Lung (tissue), 12 donors: ENCODE data around the gene KCTD7. TPM values are rescaled to one million over a fixed set of nuclear protein-coding genes. Genes with fewer than 3 reads are reported as not detected.
"Not testable (repeated sequence)": the region's sequence is repeated elsewhere in the genome, so short reads cannot be mapped to it uniquely, and the experiment has no call there.

Experiments used
- ATAC-seq: fragments of 200-7000 bp; cut with Tn5 transposase; one replicate; pipeline ENCODE4 v1.9.1; 2020; ENCODE audit warnings: moderate number of reproducible peaks; ENCODE audit not compliant: insufficient read depth, low FRiP score
- DNase-seq, 3 donors: peaks; one replicate each; pipeline ENCODE4 v3.0.0-alpha.2; 2013 to 2017
- H3K27ac ChIP-seq, 2 donors: one replicate each; pipeline ENCODE4 v1.5.1; 2013; ENCODE audit warnings: mild to moderate bottlenecking in 2 of 2, moderate library complexity in 2 of 2, control low read depth in 1 of 2, inconsistent platforms in 1 of 2, low read depth in 1 of 2, low read length in 1 of 2
- H3K27me3 ChIP-seq, 3 donors: one replicate each; pipeline ENCODE4 v1.5.1; 2013; ENCODE audit warnings: low read length in 2 of 3; ENCODE audit not compliant: control insufficient read depth in 3 of 3, insufficient read depth in 3 of 3
- H3K36me3 ChIP-seq, 4 donors: one replicate each; pipeline ENCODE4 v1.5.1; 2013; ENCODE audit warnings: low read length in 4 of 4, mild to moderate bottlenecking in 1 of 4, moderate library complexity in 1 of 4; ENCODE audit not compliant: control insufficient read depth in 4 of 4, insufficient read depth in 4 of 4
- H3K4me1 ChIP-seq, 5 donors: one replicate each; pipeline ENCODE4 v1.5.1; 2013; ENCODE audit warnings: low read length in 5 of 5, mild to moderate bottlenecking in 2 of 5, moderate library complexity in 1 of 5; ENCODE audit not compliant: control insufficient read depth in 5 of 5, insufficient read depth in 5 of 5
- H3K4me3 ChIP-seq: one replicate; pipeline ENCODE4 v1.5.1; 2013; ENCODE audit warnings: mild to moderate bottlenecking, control low read depth, moderate library complexity
- H3K9ac ChIP-seq, 2 donors: one replicate each; pipeline ENCODE4 v1.5.1; 2013; ENCODE audit warnings: low read length in 2 of 2, control low read depth in 1 of 2; ENCODE audit not compliant: insufficient read depth in 1 of 2
- H3K9me3 ChIP-seq, 4 donors: one replicate each; pipeline ENCODE4 v1.5.1; 2013; ENCODE audit warnings: low read length in 3 of 4, mild to moderate bottlenecking in 1 of 4, moderate library complexity in 1 of 4; ENCODE audit not compliant: control insufficient read depth in 4 of 4, insufficient read depth in 3 of 4
- CTCF ChIP-seq: IDR thresholded peaks from 2 replicates; pipeline ENCODE4 v1.5.1; 2012; ENCODE audit warnings: mild to moderate bottlenecking; ENCODE audit errors: control extremely low read depth, extremely low read depth
- WGBS, 2 donors: extraction: QIAGEN DNeasy Blood & Tissue Kit; methylation state at CpG; one replicate each; pipeline ENCODE4 v1.1.7; 2013; 5-methylcytosine and 5-hydroxymethylcytosine counted together
- polyA plus RNA-seq, 2 donors: library from polyadenylated mRNA; stranded (reverse); fragments of 200-250 nt; gene quantifications; one replicate each; pipeline ENCODE4 v1.2.1, GENCODE V29; 2013
- total RNA-seq, 2 donors: library from RNA; depleted of rRNA in 1 of 2; stranded (reverse); fragments of >200 nt in 1 of 2; gene quantifications; one replicate each; pipeline ENCODE4 v1.2.1, GENCODE V29; 2014 to 2021
- donor health status: control.
- donor health status: control.
- donor health status: Bipolar disorder and iron deficiency.
- donor health status: healthy.
- donor health status: DM: yes; HTN: yes; CAD: no.

Gene KCTD7
- total and polyA plus RNA-seq, 4 donors, result 4.9 to 19.7 (median 7.6) TPM

GRCh38 chr7:66591799-66592596, 36.7 kb upstream of the KCTD7 start:
- peak; percentile 93 to 94 (median 94) for DNase-seq
- H3K9me3 ChIP-seq, result no peaks in the 10 kb centered on the region
- H3K27ac ChIP-seq, result peak overlapping the region; percentile 98 to 99
- H3K4me3 ChIP-seq, result peak overlapping the region; percentile 91
- 0 to 1% methylated on average over 77 to 83 of the region's 83 CpGs for WGBS, 2 donors
- ATAC-seq, result peak; percentile 97
- peaks cover 0 to 11% (median 6%) of the 10 kb centered on the region in 5 donors for H3K4me1 ChIP-seq
- H3K9ac ChIP-seq, result peak overlapping the region; percentile 80 to 90
- H3K36me3 ChIP-seq, result no peaks in the 10 kb centered on the region
- TF ChIP-seq CTCF, result no peak
- no peaks in the 10 kb centered on the region for H3K27me3 ChIP-seq

GRCh38 chr7:66592597-66593146, 36.0 kb upstream of the KCTD7 start:
- not testable (repeated sequence) for ATAC-seq, H3K36me3 ChIP-seq, DNase-seq, H3K9me3 ChIP-seq, H3K27me3 ChIP-seq
- Histone ChIP-seq H3K9ac (peak overlapping the region; percentile 80 to 90), H3K4me3 (peak overlapping the region; percentile 91), H3K4me1 (peaks cover 0 to 11% (median 6%) of the 10 kb centered on the region in 5 donors), H3K27ac (peak overlapping the region; percentile 98 to 99)
- WGBS, 2 donors, result 28% methylated on average over 4 of the region's 4 CpGs

- not testable (repeated sequence) for H3K36me3 ChIP-seq, ATAC-seq, H3K9ac ChIP-seq, H3K9me3 ChIP-seq, H3K27me3 ChIP-seq, DNase-seq, H3K27ac ChIP-seq, H3K4me3 ChIP-seq
- WGBS, 2 donors, result 93 to 97% methylated on average over 8 of the region's 8 CpGs
- H3K4me1 ChIP-seq, result peaks cover 0 to 11% (median 6%) of the 10 kb centered on the region in 5 donors
Observed at GRCh38 chr7:66594082-66594481, 34.6 kb upstream of the KCTD7 start.

GRCh38 chr7:66597461-66597860, 31.2 kb upstream of the KCTD7 start:
- 68 to 81% methylated on average over 2 of the region's 2 CpGs for WGBS, 2 donors
- Histone ChIP-seq H3K27me3 (no peaks in the 10 kb centered on the region), H3K27ac (no peak overlapping the region), H3K9ac (no peak overlapping the region), H3K9me3 (no peaks in the 10 kb centered on the region), H3K4me3 (no peak overlapping the region), H3K36me3 (peaks cover 0 to 1% (median 0%) of the 10 kb centered on the region in 4 donors), H3K4me1 (peaks cover 0 to 6% (median 3%) of the 10 kb centered on the region in 5 donors)
- no peak for TF ChIP-seq CTCF
- DNase-seq (no peak), ATAC-seq (no peak)
